ENCODE data around the gene AIDA.

AIDA gene

GRCh38 chr1:222711319-222712252 lies 705 bp downstream of the AIDA start:
- TF ChIP-seq CTCF (IDR thresholded peaks at IDR 0.05; ENCODE audit: borderline replicate concordance, insufficient read depth, low read depth, low read length): no peak
- peak overlapping the region; percentile 82 for H3K4me3 ChIP-seq (ENCODE audit: low read depth, low read length)

GRCh38 chr1:222709700-222710153 lies 2.6 kb downstream of the AIDA start:
- TF ChIP-seq CTCF (IDR thresholded peaks at IDR 0.05; ENCODE audit: borderline replicate concordance, insufficient read depth, low read depth, low read length): no peak
- H3K4me3 ChIP-seq (ENCODE audit: low read depth, low read length): no peak overlapping the region

- TF ChIP-seq CTCF (IDR thresholded peaks at IDR 0.05; ENCODE audit: borderline replicate concordance, insufficient read depth, low read depth, low read length): no peak
Observed at GRCh38 chr1:222706815-222707214, 5.5 kb downstream of the AIDA start.

GRCh38 chr1:222704260-222704659 lies 8.0 kb downstream of the AIDA start:
- H3K4me3 ChIP-seq (ENCODE audit: low read depth, low read length): no peak overlapping the region

More at GRCh38 chr1:222706815-222707214, 5.5 kb downstream of the AIDA start:
- H3K4me3 ChIP-seq (ENCODE audit: low read depth, low read length): no peak overlapping the region

GRCh38 chr1:222702210-222702609 lies 10.1 kb downstream of the AIDA start:
- H3K4me3 ChIP-seq (ENCODE audit: low read depth, low read length): no peak overlapping the region
- no peak for TF ChIP-seq CTCF (IDR thresholded peaks at IDR 0.05; ENCODE audit: borderline replicate concordance, insufficient read depth, low read depth, low read length)

More at GRCh38 chr1:222704260-222704659, 8.0 kb downstream of the AIDA start:
- no peak for TF ChIP-seq CTCF (IDR thresholded peaks at IDR 0.05; ENCODE audit: borderline replicate concordance, insufficient read depth, low read depth, low read length)

GRCh38 chr1:222697826-222698225 lies 14.5 kb downstream of the AIDA start:
- no peak overlapping the region for H3K4me3 ChIP-seq (ENCODE audit: low read depth, low read length)
- TF ChIP-seq CTCF (IDR thresholded peaks at IDR 0.05; ENCODE audit: borderline replicate concordance, insufficient read depth, low read depth, low read length): no peak

GRCh38 chr1:222697203-222697602 lies 15.1 kb downstream of the AIDA start:
- no peak overlapping the region for H3K4me3 ChIP-seq (ENCODE audit: low read depth, low read length)
- no peak for TF ChIP-seq CTCF (IDR thresholded peaks at IDR 0.05; ENCODE audit: borderline replicate concordance, insufficient read depth, low read depth, low read length)
